Activated T-cell treated with anti-CD3 and anti-CD28 coated beads for 48 hours (primary cell): Measurements from ENCODE around the gene SPIRE2.
"Not testable (repeated sequence)": the region's sequence is repeated elsewhere in the genome, so short reads cannot be mapped to it uniquely, and the experiment has no call there.

ENCODE experiments used
- DNase-seq: peaks from one replicate; pipeline ENCODE4 v3.0.0-alpha.2; 2020; ENCODE audit warnings: low read depth

The SPIRE2 gene

DNA sequence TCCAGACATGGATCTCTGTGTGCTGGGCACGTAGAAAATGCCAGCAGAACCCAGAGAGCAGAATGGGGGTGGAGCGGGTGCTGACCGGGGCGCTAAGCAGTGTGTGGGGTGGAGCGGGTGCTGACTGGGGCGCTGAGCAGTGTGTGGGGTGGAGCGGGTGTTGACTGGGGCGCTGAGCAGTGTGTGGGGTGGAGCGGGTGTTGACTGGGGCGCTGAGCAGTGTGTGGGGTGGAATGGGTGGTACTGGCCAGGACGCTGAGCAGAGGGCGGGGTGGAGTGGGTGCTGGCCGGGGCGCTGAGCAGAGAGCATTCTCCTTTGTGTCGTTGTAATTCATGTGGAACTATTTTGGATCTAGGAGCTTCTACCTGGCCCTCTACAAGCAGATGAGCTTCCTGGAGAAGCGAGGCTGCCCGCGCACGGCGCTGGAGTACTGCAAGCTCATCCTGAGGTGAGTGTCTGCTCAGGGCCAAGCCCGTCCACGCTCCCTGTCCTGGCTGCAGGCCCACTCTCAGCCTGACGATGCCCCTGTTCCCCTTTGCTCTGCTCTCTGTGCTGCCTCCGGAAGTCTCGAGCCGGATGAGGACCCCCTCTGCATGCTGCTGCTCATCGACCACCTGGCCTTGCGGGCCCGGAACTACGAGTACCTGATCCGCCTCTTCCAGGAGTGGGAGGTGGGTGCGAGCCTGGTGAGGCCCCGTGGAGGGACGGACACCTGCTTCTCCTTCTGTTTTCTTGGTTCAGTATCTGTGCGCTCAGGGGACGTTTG, 70.1 kb downstream of the SPIRE2 start:
- no peak for DNase-seq

DNA sequence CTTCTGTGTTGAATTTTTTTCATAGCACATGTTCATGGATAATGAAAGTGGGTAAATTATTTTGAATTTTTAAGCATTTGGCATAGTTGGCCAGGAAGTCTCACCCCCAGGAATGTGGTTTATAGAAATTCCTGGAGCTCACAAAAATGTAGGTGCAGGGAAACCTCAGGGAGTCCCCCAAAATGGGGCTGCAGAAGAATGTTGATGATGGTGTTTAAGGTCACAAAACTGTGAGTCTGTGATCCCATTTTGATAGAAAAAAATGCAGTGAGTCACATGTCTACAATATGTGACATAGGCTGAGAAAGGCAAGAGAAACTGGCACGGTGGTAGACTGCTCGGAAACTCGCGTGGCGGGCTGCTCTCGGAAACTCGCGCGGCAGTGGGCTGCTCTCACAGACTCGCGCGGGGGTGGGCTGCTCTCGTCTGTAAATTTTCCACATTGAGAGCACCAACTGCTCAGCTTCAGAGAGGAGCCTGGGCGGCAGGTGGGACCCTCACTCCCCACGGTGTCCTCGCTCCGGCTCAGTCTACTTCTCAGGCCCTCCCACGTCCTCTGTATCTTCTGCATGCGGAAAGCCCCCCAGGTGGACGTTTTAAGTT, 71.7 kb downstream of the SPIRE2 start:
- DNase-seq = no peak

- DNase-seq = no peak
Measured at GRCh38 chr16:89900885-89901284, 72.6 kb downstream of the SPIRE2 start.

DNA sequence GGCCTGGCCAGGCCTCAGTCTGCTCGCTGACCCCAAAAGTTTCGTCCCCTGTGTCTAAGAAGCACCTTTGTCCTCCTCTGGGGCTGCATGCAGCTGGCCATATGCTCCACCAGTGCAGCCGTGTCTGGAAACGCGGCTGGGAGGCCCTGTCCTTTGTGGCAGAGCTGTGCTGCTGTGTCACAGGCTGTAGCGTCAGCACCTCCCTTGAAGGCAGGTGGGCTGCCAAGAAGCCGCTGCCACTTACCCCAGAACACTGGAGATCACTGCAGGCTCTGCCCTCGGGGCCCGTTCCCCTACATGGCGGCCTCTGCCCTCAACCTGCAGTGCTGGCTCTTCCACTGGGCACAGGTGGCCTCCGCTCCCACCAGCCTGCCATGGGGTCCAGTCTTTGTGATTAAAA, 74.7 kb downstream of the SPIRE2 start:
- DNase-seq = no peak

DNA sequence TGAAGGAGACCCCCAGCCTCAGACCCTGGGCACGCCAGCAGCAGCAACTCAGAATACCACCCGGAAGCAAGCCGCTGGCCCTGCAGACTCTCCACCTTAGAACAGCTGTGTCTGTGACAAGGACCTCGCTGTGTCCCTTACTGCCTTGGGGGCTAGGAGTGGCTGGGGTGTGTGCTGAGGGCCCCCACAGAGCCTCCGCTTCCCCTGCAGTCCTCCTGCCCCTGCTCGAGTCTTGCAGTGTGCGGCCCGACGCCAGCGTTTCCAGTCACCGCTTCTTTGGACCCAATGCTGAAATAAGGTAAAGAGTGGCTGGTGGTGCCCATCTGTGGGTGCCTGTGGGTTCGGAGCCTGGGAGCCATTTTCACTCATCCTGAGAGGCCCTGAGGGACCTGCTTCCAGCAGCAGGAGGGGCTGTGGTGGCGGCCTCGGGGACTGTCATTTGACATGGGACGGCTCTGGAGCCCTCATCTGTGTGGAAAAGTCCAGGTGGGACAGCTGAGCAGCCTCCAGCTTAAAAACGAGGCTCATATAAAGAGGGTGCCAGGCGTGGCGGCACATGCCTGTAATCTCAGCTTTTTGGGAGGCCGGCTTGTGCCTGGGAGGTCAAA, 75.7 kb downstream of the SPIRE2 start:
- no peak for DNase-seq

DNA sequence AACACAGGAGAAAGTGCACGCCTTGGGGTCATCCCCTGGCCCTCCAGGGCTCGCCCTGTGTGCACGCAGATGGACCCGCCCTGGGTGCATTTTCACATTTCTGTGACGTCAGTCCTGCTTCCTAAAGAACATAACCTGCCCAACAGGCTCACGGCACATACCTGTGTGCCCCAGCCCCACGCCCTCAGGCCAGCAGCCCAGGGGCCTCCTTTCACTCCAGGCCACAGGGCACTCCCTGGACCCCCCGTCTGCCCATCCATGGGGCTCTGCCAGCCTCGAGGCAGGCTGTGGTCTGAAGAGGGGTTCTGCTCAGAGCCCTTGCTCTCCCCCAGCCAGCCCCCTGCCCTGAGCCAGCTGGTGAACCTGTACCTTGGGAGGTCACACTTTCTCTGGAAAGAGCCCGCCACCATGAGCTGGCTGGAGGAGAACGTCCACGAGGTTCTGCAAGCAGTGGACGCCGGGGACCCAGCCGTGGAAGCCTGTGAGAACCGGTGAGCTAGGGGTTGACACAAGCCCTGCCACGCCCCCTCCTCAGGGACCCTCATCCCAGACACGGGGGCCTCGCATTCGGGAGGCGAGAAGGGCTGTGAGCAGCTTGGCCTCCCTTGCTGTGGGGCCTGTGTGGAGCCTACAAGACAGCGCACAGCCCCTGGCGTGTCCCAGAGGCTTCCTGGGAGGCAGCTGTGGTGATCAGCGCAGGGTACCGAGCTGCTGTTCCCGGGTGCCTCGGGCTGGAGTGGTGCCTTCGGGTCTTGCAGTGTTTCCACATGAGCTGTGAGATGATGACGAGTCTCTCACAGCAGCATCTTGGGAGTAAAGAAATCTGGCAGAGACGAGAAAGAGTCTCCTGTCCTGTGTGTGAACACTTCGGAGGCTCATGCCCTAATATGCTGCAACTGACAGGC, 76.6 kb downstream of the SPIRE2 start:
- DNase-seq = no peak

DNA sequence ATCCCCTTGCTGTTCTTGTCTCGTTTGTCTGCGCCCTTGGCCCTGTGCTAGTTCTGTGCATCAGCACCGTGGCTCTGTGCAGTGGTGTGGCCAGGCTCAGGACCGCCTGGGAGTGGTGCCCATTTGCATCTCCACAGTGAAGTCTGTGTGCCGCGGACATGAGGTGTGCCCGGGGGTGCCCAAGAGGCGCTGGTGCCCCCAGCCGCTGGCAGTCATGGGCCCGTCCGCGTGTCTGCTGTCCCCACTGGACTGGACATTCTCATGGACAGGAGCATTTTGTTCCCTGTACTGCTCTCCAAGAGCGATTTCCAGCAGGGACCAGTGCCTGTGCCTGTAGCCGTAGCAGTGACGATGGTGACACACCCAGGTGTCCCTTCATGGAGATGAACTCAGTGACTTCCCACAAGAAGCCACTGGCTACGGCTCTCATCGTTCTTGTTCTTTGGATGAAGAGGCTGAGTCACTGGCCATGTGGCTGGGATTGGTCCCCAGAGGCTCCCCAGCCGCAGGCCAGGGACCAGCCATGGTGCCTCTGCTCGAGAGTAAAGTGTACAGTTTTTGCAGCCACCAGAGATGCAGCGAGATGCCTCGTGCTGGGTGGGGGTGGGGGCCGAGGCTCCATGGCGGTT, 77.3 kb downstream of the SPIRE2 start:
- DNase-seq = no peak

- DNase-seq = no peak
Measured at GRCh38 chr16:89906140-89907025, 78.1 kb downstream of the SPIRE2 start.

GRCh38 chr16:89907055-89907814, 79.0 kb downstream of the SPIRE2 start:
- no peak for DNase-seq

DNA sequence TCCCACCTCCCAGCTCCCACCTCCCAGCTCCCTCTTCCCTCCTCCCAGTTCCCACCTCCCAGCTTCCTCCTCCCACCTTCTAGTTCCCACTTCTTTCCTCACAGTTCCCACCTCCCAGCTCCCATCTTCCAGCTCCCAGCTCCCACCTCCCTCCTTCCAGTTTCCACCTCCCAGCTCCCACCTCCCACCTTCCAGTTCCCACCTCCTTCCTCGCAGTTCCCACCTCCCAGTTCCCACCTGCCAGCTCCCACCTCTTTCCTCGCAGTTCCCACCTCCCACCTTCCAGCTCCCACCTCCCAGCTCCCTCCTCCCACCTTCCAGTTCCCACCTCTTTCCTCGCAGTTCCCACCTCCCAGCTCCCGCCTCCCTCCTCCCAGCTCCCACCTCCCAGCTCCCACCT, 80.0 kb downstream of the SPIRE2 start:
- DNase-seq = no peak

DNA sequence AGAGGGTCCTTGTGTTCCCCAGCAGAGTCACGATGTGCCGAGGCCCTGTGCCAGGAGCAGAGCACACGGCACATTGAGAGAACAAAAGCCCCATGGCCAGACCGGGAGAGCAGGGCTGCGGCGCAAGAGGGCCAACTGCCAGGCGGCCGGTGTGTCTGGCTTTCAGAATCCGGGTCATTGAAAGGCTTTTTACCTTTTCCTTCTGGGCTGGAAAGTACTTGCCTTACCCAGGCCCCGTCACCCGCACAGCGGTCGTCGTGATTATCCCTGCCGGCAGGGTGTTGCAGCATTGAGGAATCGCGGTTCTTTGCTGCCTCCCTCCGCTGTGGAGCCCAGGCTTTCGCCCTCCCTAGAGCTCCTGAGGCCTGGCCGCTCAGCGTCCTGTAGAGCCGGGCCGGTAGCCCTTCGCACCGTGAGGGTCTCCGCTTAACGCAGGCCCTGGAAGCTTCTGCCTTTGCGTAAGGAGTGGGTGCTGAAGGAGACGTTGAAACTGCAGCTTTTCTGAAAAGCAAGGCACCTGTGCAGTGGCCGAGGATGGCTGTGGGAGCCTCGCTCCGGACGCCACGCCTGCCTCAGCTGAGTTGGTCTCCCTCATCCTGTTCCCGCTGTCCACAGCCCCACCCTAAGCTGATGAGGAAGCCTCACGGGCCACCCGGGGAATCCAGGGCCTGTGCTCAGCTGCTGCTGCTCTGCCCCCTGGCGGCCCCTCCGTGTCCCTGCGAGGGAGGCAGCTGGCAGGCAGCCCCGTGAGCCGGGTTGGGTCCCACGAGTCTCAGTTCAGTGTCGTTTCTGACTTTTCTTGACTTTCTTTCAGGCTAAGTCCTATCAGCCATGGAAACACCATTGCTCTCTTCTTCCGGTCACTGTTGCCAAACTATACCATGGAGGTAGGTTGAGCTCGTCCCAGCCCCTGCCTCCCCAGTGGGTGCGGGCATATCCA, 81.8 kb downstream of the SPIRE2 start:
- DNase-seq = no peak

DNA sequence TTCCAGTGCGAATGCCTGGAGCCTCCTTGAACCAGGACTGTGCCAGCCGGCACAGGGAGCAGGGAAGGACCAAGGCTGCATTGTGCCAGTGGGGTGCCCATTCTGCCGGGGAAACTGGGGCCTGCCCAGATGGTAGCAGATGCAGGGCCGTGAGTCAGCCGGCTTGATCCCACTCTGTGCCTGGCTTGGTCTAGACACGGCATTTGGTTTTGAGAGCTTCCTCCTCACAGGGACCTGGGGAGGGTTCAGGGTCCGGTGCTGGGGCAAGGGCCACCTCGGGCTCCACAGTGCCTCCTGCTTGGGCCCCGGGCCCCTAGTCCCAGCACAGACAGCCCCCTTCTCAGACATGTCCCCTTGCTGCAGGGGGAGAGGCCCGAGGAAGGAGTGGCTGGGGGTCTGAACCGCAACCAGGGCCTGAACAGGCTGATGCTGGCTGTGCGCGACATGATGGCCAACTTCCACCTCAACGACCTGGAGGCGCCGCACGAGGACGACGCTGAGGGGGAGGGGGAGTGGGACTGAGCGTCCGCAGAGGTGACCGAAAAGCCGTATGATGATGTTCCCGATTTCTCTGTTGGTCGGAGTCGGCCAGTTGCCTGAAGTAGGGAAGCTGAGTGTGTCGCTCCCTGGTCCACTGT, 82.6 kb downstream of the SPIRE2 start:
- DNase-seq = no peak

GRCh38 chr16:89911375-89911774, 83.1 kb downstream of the SPIRE2 start:
- DNase-seq = no peak

- DNase-seq = no peak
Measured at GRCh38 chr16:89912143-89912542, 83.9 kb downstream of the SPIRE2 start.

- DNase-seq = no peak
Measured at GRCh38 chr16:89912627-89913026, 84.4 kb downstream of the SPIRE2 start.

DNA sequence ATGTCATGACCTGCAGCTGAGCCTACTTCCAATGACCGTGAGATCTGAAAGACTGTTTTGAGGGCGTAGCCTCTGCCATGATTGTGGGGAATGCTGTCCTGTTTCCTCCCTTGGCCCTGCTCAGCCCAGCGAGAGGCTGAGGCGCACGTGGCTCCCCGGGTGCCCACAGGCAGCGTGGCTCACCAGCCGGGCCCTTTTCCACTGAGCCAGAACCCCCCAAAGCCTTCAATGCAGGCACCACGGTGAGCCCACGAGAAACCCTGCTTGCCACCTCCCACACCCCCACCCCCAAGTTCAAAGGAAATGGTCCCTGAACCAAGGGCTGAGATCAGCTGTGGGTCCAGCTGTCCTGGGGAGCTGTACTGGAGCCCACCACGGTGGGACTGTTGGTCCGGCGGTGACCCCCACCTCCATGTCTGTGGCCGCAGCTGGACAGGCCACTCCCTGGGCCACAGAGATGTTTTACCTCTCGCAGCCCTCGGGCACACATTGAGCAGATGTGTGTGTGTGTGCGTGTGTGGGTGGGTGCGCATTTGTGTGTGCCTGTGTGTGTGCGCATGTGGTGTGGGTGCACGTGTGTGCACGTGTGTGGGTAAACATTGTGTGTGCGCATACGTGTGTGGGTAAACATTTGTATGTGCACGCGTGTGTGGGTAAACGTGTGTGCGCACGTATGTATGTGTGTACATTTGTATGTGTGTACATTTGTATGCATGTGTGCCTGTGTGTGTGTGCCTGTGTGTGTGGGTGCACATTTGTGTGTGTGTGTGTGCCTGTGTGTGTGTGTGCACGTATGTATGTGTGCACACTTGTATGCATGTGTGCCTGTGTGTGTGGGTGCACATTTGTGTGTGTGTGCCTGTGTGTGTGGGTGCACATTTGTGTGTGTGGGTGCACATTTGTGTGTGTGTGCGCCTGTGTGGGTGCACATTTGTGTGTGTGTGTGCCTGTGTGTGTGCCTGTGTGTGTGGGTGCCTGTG, 85.4 kb downstream of the SPIRE2 start:
- DNase-seq = no peak

DNA sequence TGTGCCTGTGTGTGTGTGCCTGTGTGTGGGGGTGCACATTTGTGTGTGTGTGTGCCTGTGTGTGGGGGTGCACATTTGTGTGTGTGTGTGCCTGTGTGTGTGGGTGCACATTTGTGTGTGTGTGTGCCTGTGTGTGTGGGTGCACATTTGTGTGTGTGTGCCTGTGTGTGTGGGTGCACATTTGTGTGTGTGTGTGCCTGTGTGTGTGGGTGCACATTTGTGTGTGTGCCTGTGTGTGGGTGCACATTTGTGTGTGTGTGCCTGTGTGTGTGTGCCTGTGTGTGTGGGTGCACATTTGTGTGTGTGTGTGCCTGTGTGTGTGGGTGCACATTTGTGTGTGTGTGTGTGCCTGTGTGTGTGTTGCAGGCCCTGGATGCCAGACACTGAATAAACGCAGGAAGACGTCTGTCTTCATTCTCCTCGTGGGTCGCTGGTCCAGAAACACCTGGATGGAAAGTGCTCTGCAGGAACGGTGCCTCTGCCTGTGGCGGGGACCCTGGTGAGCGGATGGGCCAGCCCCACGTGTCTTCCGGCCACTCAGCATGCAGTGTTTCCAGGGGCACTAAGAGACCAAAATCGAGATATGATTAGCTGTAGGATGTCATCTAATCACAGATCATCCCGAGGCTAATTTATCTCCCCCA, 86.5 kb downstream of the SPIRE2 start:
- not testable (repeated sequence) for DNase-seq
